K562 (cell line): ENCODE results near the gene FBXL3.

ENCODE experiments used
- CTCF ChIP-seq, 3 experiments: IDR thresholded peaks in 2 of 3; conservative IDR thresholded peaks in 1 of 3; 2 replicates each; pipeline ENCODE4 v1.5.1; 2011 to 2012; ENCODE audit warnings: low read length in 3 of 3, mild to moderate bottlenecking in 3 of 3, control low read depth in 2 of 3, improper control_type of control experiment in 1 of 3, inconsistent platforms in 1 of 3, low read depth in 1 of 3, mixed read lengths in 1 of 3, moderate library complexity in 1 of 3; ENCODE audit not compliant: insufficient read depth in 2 of 3
- GATA2 ChIP-seq: sonication (generic); formaldehyde crosslinking; IDR thresholded peaks from 2 replicates; pipeline ENCODE4 v1.4.0; 2020; ENCODE audit warnings: mild to moderate bottlenecking, missing genetic modification reagents
- HIVEP1 ChIP-seq: fragments of 250-450 bp; sonication (Bioruptor Pico); IDR thresholded peaks from 2 replicates; pipeline ENCODE4 v1.4.0; 2020; ENCODE audit warnings: mild to moderate bottlenecking
- KDM4B ChIP-seq, 2 experiments: fragments of 450-650 bp in 1 of 2; sonication (generic) in 1 of 2; IDR thresholded peaks; 2 replicates each; pipeline ENCODE4 v1.6.1; 2016 to 2017; ENCODE audit warnings: borderline replicate concordance in 2 of 2, antibody characterized with exemption in 1 of 2, low read depth in 1 of 2, mild to moderate bottlenecking in 1 of 2
- MAX ChIP-seq: sonication (generic); formaldehyde crosslinking; IDR thresholded peaks from 2 replicates; pipeline ENCODE4 v1.9.0; 2022; ENCODE audit warnings: mild to moderate bottlenecking, missing genetic modification reagents
- POLR2A ChIP-seq: fragments of 450-650 bp; conservative IDR thresholded peaks from 2 replicates; pipeline ENCODE4 v1.6.1; 2016
- REST ChIP-seq, 2 experiments: fragments of 450-650 bp; formaldehyde crosslinking in 1 of 2; IDR thresholded peaks; 2 replicates each; pipeline versions ENCODE4 v1.4.0 to v1.6.1; 2014 to 2020; ENCODE audit warnings: mild to moderate bottlenecking in 2 of 2, borderline replicate concordance in 1 of 2, low read depth in 1 of 2
- TOE1 ChIP-seq, 2 experiments: fragments of 450-650 bp in 1 of 2; sonication (generic) in 1 of 2; formaldehyde crosslinking in 1 of 2; IDR thresholded peaks; 2 replicates each; pipeline versions ENCODE4 v1.7.1 to v1.8.0; 2016 to 2022; ENCODE audit warnings: borderline replicate concordance in 2 of 2, mild to moderate bottlenecking in 2 of 2, antibody characterized with exemption in 1 of 2, inconsistent platforms in 1 of 2, low read depth in 1 of 2, missing genetic modification reagents in 1 of 2, moderate library complexity in 1 of 2
- ZFP30 ChIP-seq: fragments of 250-450 bp; sonication (Bioruptor Pico); IDR thresholded peaks from 2 replicates; pipeline ENCODE4 v1.8.0; 2022; ENCODE audit warnings: moderate library complexity, mild to moderate bottlenecking, inconsistent platforms, borderline replicate concordance
- ZFPM2 ChIP-seq: fragments of 250-450 bp; sonication (Bioruptor Pico); IDR thresholded peaks from 2 replicates; pipeline ENCODE4 v1.5.1; 2022; ENCODE audit warnings: mild to moderate bottlenecking
- ZNF184 ChIP-seq: sonication (generic); formaldehyde crosslinking; IDR thresholded peaks from 2 replicates; pipeline ENCODE4 v1.5.0; 2020; ENCODE audit warnings: missing genetic modification reagents
- ZNF212 ChIP-seq: fragments of 450-650 bp; formaldehyde crosslinking; IDR thresholded peaks from 2 replicates; pipeline ENCODE4 v1.4.0; 2020; ENCODE audit warnings: mild to moderate bottlenecking

- no peak for TF ChIP-seq ZNF212 (CRISPR knock-in tag)
- TF ChIP-seq MAX (CRISPR knock-in tag), result no peak
- TF ChIP-seq KDM4B (IDR thresholded peaks at IDR 0.05; ENCODE audit: borderline replicate concordance in 2 of 2, low read depth in 1 of 2), result no peak
- no peak for TF ChIP-seq ZNF184 (CRISPR knock-in tag)
- no peak for TF ChIP-seq CTCF (IDR thresholded peaks at IDR 0.05 in 2 of 3, conservative IDR thresholded peaks at IDR 0.05 in 1 of 3; ENCODE audit: insufficient read depth in 2 of 3, low read depth in 1 of 3, low read length in 3 of 3)
- TF ChIP-seq HIVEP1 (CRISPR knock-in tag), result no peak
- no peak for TF ChIP-seq ZFPM2 (CRISPR knock-in tag)
- no peak for TF ChIP-seq REST (IDR thresholded peaks at IDR 0.05; ENCODE audit: borderline replicate concordance)
- no peak for TF ChIP-seq REST (CRISPR knock-in tag; IDR thresholded peaks at IDR 0.05; ENCODE audit: low read depth)
- no peak for TF ChIP-seq POLR2A
- TF ChIP-seq ZFP30, result no peak
- no peak for TF ChIP-seq GATA2 (CRISPR knock-in tag)
- no peak for TF ChIP-seq TOE1 (IDR thresholded peaks at IDR 0.05; ENCODE audit: borderline replicate concordance)
- no peak for TF ChIP-seq TOE1 (CRISPR knock-in tag; IDR thresholded peaks at IDR 0.05; ENCODE audit: borderline replicate concordance, low read depth)
Observed at GRCh38 chr13:76993473-76993872, 33.5 kb downstream of the FBXL3 start.
